Sigmoid colon (tissue), 3 donors: ENCODE data around the gene PPOX.

Experiments used
- POLR2A ChIP-seq, 2 donors: fragments of 450-650 bp; IDR thresholded peaks; one replicate each; pipeline ENCODE4 v1.6.1; 2016; ENCODE audit warnings: antibody characterized with exemption in 2 of 2, mild to moderate bottlenecking in 2 of 2, moderate library complexity in 2 of 2
- TF ChIP-seq, protein P1 (sequence below), 4 experiments: fragments of 450-650 bp in 3 of 4; fragments of 200-600 bp in 1 of 4; IDR thresholded peaks; one replicate each; pipeline ENCODE4 v1.5.1; 2016 to 2019; ENCODE audit warnings: antibody characterized with exemption in 4 of 4, mild to moderate bottlenecking in 3 of 4, moderate library complexity in 2 of 4

DNA sequence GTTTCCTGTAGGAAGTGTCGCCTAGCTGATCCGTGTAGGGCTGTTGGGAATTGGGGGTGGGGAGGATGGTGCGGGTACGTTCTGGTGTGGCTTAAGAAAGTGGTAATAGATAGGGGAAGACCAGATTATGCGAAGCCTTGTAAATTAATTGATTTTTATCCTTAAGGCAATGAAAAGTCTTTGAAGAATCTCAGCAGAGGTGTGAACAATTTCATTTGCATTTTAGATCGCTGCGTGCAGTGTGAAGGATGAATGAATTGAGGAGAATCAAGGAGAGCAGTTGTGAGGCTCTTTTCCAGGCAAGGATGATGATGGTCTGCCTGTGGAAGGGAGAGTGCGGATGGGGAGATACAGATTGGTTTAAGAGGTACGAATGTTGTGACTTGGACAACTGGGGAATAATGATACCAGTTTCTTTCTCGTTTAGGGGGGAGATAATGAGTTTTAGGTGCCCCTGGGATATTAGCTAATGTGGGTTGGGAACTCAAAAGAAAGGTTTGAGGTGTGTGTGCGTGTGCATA, 32.9 kb upstream of the PPOX start:
- no peak for TF ChIP-seq POLR2A (IDR thresholded peaks at IDR 0.05)
- TF ChIP-seq, protein P1, sequence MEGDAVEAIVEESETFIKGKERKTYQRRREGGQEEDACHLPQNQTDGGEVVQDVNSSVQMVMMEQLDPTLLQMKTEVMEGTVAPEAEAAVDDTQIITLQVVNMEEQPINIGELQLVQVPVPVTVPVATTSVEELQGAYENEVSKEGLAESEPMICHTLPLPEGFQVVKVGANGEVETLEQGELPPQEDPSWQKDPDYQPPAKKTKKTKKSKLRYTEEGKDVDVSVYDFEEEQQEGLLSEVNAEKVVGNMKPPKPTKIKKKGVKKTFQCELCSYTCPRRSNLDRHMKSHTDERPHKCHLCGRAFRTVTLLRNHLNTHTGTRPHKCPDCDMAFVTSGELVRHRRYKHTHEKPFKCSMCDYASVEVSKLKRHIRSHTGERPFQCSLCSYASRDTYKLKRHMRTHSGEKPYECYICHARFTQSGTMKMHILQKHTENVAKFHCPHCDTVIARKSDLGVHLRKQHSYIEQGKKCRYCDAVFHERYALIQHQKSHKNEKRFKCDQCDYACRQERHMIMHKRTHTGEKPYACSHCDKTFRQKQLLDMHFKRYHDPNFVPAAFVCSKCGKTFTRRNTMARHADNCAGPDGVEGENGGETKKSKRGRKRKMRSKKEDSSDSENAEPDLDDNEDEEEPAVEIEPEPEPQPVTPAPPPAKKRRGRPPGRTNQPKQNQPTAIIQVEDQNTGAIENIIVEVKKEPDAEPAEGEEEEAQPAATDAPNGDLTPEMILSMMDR (IDR thresholded peaks at IDR 0.05) = no peak
